Hypothalamus (tissue), 51 donors: Measurements from ENCODE around the gene LYPD4.
"Not testable (repeated sequence)": the region's sequence is repeated elsewhere in the genome, so short reads cannot be mapped to it uniquely, and the experiment has no call there.

ENCODE experiments used
- DNase-seq, 51 donors: peaks; one replicate each; lab custom pipeline; 2025; lab: John Stamatoyannopoulos, UW

Gene LYPD4

GRCh38 chr19:41875973-41876372, 31.5 kb upstream of the LYPD4 start:
- not testable (repeated sequence) for DNase-seq

DNA sequence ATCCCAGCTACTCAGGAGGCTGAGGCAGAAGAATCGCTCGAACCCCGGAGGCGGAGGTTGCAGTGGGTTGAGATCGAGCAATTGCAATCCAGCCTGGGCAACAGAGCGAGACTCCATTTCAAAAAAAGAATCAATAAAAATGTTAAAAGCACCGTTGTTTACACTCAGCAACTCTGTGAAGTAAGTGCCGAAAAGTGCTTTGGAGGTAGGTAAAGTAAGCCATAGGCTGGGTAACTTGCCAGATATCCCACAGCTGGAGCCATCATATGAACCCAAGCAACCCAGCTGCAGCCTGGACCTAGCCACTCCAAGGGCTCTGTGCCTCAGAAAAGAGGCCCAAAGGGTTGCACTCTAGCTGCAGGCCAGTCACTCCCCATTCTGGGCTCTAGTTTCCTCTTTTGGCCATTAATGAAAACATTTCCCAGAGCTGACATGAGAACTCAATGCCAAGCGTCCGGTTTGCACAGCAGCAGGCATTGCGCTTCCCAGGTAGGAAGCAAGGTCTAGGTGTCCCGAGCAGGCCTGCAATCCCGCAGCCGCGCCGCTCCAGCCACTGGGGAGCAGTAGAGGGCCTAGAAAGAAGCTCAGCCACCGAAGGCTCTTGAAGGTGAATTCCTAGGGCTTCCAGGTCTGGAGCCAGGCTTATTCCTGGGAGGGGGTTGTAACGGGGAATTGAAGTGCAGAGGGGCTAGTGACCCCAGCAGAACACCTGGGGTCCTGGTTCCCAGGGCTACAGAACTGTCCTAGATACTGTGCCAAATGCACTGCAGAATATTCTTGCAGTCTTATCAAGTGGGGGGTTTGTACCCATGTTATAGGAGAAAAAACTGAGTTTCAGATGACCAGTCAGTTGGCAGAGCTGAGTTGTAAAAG, 28.5 kb upstream of the LYPD4 start:
- peak in 32 of 51 donors; percentile 6 to 72 (median 22) for DNase-seq

- no peak for DNase-seq
Observed at GRCh38 chr19:41872384-41872774, 27.9 kb upstream of the LYPD4 start.

- peak in 10 of 51 donors; percentile 5 to 20 (median 12) for DNase-seq
Observed at GRCh38 chr19:41871573-41872383, 27.3 kb upstream of the LYPD4 start.

- DNase-seq: peak in 1 of 51 donors; percentile 5
Observed at GRCh38 chr19:41870401-41870873, 26.0 kb upstream of the LYPD4 start.

GRCh38 chr19:41869374-41869955, 25.0 kb upstream of the LYPD4 start:
- DNase-seq: no peak

DNA sequence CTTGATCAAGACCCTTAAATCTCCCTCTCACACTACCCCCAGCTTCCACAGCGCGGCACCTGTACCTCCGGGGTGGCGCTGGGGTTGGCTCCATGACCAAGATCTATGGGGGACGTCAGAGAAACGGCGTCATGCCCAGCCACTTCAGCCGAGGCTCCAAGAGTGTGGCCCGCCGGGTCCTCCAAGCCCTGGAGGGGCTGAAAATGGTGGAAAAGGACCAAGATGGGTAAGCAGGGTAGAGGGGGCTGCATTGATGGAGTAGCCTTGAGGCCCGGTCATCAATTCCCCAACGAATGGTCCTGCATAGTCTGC, 24.5 kb upstream of the LYPD4 start:
- DNase-seq: no peak

DNA sequence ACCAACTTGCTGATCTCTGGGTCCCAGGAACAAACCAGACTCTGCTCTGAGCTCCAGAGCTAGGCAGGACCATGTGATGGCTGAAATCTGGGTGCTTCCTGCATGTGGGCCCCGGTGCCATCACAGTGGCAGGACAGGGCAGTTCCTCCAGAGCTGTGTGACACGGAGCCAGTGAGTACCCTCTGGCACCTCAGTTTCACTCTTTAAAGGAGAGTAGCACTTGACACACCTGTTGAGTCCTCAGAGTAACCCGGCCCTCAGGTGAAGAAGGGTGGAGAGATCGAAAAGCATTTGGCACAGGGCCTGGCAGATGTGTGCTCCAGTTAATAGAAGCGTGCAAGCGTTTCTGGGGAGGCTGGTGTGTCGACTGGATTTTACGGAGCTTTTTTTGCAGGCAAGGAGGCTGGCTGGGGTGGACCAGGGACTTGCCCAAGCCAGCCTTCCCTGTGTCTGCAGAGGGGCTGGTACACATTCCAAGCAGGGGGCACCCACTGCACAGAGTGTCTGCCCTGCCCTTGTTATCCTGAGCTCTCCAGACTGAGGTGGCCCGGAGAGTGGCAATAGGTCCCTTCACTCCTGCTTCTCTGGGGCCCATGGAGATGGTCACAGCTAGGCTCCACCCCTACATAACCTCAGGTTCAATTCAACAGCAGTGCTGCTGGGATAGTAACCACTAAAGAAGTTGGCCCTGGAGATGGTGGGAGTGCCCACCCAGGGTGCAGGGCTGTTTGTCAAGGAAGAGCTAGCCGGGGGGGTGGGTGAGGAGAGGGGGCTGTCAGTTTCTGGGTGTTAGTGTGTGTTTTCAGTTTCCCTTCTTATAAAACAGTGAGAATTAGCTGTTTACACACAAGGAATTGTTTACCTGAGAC, 23.9 kb upstream of the LYPD4 start:
- no peak for DNase-seq

DNA sequence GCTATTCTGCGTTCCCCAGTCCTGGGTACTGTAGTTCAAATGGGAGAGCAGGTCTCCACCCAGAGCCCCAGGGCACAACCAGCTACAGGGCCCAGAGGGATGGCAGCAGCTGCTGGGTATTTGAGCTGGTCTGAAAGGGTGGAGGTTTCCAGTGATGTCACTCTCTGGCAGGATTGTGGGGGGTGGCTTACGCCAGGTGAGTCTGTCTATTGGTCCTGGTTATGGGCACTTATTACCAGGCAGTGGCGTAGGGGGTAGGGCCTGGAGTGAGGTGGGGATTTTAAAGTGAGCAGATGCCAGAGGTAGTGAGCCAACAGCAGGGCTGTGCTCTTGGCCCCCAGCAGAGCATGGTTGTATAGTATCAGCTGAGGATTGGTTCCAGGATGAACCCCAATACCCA, 21.8 kb upstream of the LYPD4 start:
- no peak for DNase-seq

GRCh38 chr19:41864374-41864773, 19.9 kb upstream of the LYPD4 start:
- no peak for DNase-seq

GRCh38 chr19:41863209-41863931, 18.9 kb upstream of the LYPD4 start:
- DNase-seq: no peak

DNA sequence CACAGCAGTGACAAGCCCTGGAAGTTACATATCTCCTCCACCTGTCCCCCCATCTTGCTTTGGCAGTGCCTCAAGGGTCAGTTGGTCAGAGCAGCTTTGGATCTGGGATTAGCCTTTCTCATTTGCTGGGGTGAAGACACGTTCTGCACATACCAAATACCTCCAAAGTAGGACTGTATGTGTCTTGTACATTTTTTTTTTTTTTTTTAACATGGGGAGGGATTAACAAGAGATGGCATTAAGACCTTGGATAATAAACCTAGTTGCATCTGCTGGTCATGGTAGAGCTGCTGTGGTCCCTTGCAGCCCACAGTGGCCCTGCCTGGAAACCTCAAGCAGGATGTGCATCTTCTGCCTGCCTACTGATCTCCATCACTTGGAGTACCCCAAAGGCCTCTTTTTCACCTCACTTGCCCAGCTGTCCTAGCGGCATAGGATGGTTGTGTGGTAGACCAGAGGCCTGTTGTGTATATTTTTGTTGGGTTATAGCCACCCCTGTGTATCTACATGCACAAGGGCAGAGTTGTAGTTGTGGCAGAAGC, 18.0 kb upstream of the LYPD4 start:
- DNase-seq: no peak

DNA sequence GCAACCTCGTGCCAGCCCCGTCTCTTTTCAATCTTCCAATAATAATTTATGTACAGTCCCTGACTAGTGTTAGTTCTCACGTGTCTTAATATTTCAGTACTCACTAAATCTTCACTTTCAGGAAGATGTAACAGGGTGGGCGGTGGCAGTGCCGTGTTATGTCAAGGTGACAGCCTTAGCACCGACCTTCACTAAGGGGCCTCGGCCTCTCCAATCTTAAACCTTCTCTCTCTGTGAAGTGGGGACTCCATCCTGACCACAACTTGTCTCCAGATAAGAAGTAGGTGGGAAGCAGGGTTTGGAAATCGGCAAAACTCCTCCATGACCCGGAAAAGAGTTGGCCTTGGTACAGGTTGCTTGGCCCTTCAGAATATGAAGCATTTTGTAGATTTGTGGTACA, 17.4 kb upstream of the LYPD4 start:
- DNase-seq: no peak

DNA sequence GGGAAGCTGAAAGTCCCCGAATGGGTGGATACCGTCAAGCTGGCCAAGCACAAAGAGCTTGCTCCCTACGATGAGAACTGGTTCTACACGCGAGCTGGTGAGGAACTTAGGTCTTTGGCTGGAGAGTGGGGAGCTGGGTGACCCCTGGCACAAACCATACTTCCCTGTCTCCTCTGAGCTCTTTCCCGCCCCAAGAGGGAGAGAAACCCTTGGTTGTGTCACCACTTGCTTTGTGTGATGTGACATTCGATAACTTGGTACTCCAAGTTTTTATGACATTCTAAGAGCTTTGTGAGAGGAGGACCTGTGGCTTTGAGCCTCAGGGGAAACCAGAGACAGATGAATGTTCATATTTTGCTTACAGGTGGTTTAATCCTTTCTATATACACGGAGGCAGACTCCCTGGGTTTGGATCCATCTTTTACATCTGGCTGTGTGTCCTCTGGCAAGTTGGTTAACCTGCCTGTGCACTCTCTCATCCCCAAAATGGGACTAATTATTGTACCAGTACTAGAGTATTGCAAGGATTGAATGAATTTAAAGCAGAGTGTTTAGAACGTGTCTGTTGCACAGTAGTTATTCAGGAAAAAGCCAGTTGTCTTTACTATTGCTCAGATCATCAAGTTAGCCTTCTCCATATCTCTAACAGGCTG, 16.8 kb upstream of the LYPD4 start:
- no peak for DNase-seq

GRCh38 chr19:41860419-41861115, 16.1 kb upstream of the LYPD4 start:
- DNase-seq: peak in 1 of 51 donors; percentile 9

GRCh38 chr19:41859618-41860418, 15.3 kb upstream of the LYPD4 start, which contains the start of gene RPS19:
Gene RPS19, plus strand, starts transcription at chr19:41860255. Its CDS starts 520 bp downstream, at chr19:41860775.
- DNase-seq: peak; percentile 82 to 100 (median 97)

- DNase-seq: no peak
Observed at GRCh38 chr19:41859213-41859617, 14.7 kb upstream of the LYPD4 start.
